A172 (cell line): Measurements from ENCODE around the gene ADORA1. TPM values are rescaled to one million over a fixed set of nuclear protein-coding genes. Genes with fewer than 3 reads are reported as not detected.

Experiments used
- DNase-seq: peaks from one replicate; pipeline ENCODE4 v3.0.0-alpha.2; 2015; ENCODE audit warnings: low spot score
- total RNA-seq: library from RNA; depleted of rRNA; stranded (reverse); fragments of >200 nt; shearing (Covaris generic); gene quantifications from 2 replicates; pipeline ENCODE4 v1.2.3, GENCODE V29; 2014

ADORA1 gene
- total RNA-seq, 1 experiment from 2014 or later: 30.6 TPM

GRCh38 chr1:203186446-203187303, 59.1 kb downstream of the ADORA1 start, which contains the start of gene CHI3L1:
CHI3L1 (minus strand) TSS chr1:203186704; CDS start chr1:203186623, 81 bp downstream.
- DNase-seq: no peak

- no peak for DNase-seq
These were observed 59.8 kb downstream of the ADORA1 start for GRCh38 chr1:203187304-203187685.

GRCh38 chr1:203187689-203188264, 60.3 kb downstream of the ADORA1 start:
- no peak for DNase-seq

- DNase-seq: no peak
These were observed 61.2 kb downstream of the ADORA1 start for GRCh38 chr1:203188686-203189232.

- DNase-seq: no peak
These were observed 62.4 kb downstream of the ADORA1 start for GRCh38 chr1:203189951-203190352.

GRCh38 chr1:203190949-203191348, 63.4 kb downstream of the ADORA1 start:
- no peak for DNase-seq

- DNase-seq: no peak
These were observed 68.8 kb downstream of the ADORA1 start for GRCh38 chr1:203196371-203196770.

- peak; percentile 83 for DNase-seq
These were observed 70.1 kb downstream of the ADORA1 start for GRCh38 chr1:203197625-203198024.

- DNase-seq: no peak
These were observed 71.5 kb downstream of the ADORA1 start for GRCh38 chr1:203199002-203199401.

GRCh38 chr1:203199481-203199815, 71.9 kb downstream of the ADORA1 start:
- DNase-seq: no peak

GRCh38 chr1:203199816-203200571, 72.5 kb downstream of the ADORA1 start:
- peak; percentile 30 for DNase-seq

- no peak for DNase-seq
These were observed 73.4 kb downstream of the ADORA1 start for GRCh38 chr1:203200916-203201315.

GRCh38 chr1:203201516-203202205, 74.1 kb downstream of the ADORA1 start:
- no peak for DNase-seq

GRCh38 chr1:203202431-203203245, 75.1 kb downstream of the ADORA1 start:
- peak; percentile 53 for DNase-seq

- no peak for DNase-seq
These were observed 77.2 kb downstream of the ADORA1 start for GRCh38 chr1:203204756-203205155.

GRCh38 chr1:203206129-203206687, 78.7 kb downstream of the ADORA1 start:
- DNase-seq: peak; percentile 29

GRCh38 chr1:203207751-203208150, 80.2 kb downstream of the ADORA1 start:
- DNase-seq: no peak

GRCh38 chr1:203208181-203208580, 80.7 kb downstream of the ADORA1 start:
- DNase-seq: no peak

GRCh38 chr1:203210350-203210749, 82.8 kb downstream of the ADORA1 start:
- DNase-seq: no peak

GRCh38 chr1:203210988-203211387, 83.5 kb downstream of the ADORA1 start:
- no peak for DNase-seq
